K562 (cell line): Measurements from ENCODE around the gene TF. TPM values are rescaled to one million over a fixed set of nuclear protein-coding genes. Genes with fewer than 3 reads are reported as not detected.

Experiments
- BMI1 ChIP-seq: fragments of 150-350 bp; IDR thresholded peaks from 2 replicates; pipeline ENCODE4 v1.6.1; 2014; ENCODE audit warnings: low read length
- CEBPB ChIP-seq: fragments of 450-650 bp; IDR thresholded peaks from 2 replicates; pipeline ENCODE4 v1.6.1; 2016; ENCODE audit warnings: missing genetic modification characterization, missing compliant biosample characterization
- CREB3L1 ChIP-seq: fragments of 450-650 bp; IDR thresholded peaks from 2 replicates; pipeline ENCODE4 v1.6.1; 2014; ENCODE audit warnings: low read depth, mild to moderate bottlenecking, moderate library complexity, borderline replicate concordance
- CTBP1 ChIP-seq: fragments of 450-650 bp; IDR thresholded peaks from 2 replicates; pipeline ENCODE4 v1.6.1; 2016; ENCODE audit warnings: borderline replicate concordance
- DACH1 ChIP-seq: fragments of 450-650 bp; IDR thresholded peaks from 2 replicates; pipeline ENCODE4 v1.6.1; 2018; ENCODE audit not compliant: partially characterized antibody
- DDX20 ChIP-seq: fragments of 450-650 bp; IDR thresholded peaks from 2 replicates; pipeline ENCODE4 v1.6.1; 2016; ENCODE audit warnings: missing genetic modification characterization, low read depth, mild to moderate bottlenecking, missing compliant biosample characterization, moderate library complexity
- ESRRA ChIP-seq: fragments of 450-650 bp; IDR thresholded peaks from 2 replicates; pipeline ENCODE4 v1.6.1; 2014; ENCODE audit warnings: low read depth, mild to moderate bottlenecking, moderate library complexity, borderline replicate concordance
- HDAC3 ChIP-seq: fragments of 450-650 bp; IDR thresholded peaks from 2 replicates; pipeline ENCODE4 v1.6.1; 2018; ENCODE audit warnings: borderline replicate concordance, mild to moderate bottlenecking, moderate library complexity; ENCODE audit not compliant: partially characterized antibody
- HDAC6 ChIP-seq: IDR thresholded peaks from 2 replicates; pipeline ENCODE4 v1.6.1; 2012; ENCODE audit warnings: low read depth, mild to moderate bottlenecking, control low read depth, inconsistent platforms, low read length, moderate library complexity
- ID3 ChIP-seq, 2 experiments: fragments of 250-450 bp in 1 of 2; fragments of 450-650 bp in 1 of 2; sonication (Bioruptor Pico) in 1 of 2; IDR thresholded peaks; 2 replicates each; pipeline versions ENCODE4 v1.6.1 to v1.8.0; 2016 to 2021; ENCODE audit warnings: mild to moderate bottlenecking in 2 of 2, moderate library complexity in 2 of 2, missing compliant biosample characterization in 1 of 2, missing genetic modification characterization in 1 of 2
- JUND ChIP-seq, 2 experiments: IDR thresholded peaks; 2 replicates in 1 of 2; 3 replicates in 1 of 2; pipeline ENCODE4 v1.6.1; 2011; ENCODE audit warnings: borderline replicate concordance in 2 of 2, low read depth in 2 of 2, low read length in 2 of 2, improper control_type of control experiment in 1 of 2, missing biosample characterization in 1 of 2, missing genetic modification characterization in 1 of 2, missing genetic modification reagents in 1 of 2
- MAX ChIP-seq: sonication (generic); formaldehyde crosslinking; IDR thresholded peaks from 2 replicates; pipeline ENCODE4 v1.9.0; 2022; ENCODE audit warnings: mild to moderate bottlenecking, missing genetic modification reagents
- MEIS2 ChIP-seq: fragments of 450-650 bp; IDR thresholded peaks from 2 replicates; pipeline ENCODE4 v1.6.1; 2014; ENCODE audit warnings: mild to moderate bottlenecking; ENCODE audit not compliant: partially characterized antibody
- NBN ChIP-seq: fragments of 450-650 bp; IDR thresholded peaks from 2 replicates; pipeline ENCODE4 v1.6.1; 2016; ENCODE audit warnings: low read depth, mild to moderate bottlenecking
- NCOA4 ChIP-seq: fragments of 450-650 bp; IDR thresholded peaks from 2 replicates; pipeline ENCODE4 v1.6.1; 2018; ENCODE audit warnings: mild to moderate bottlenecking; ENCODE audit not compliant: partially characterized antibody
- NRF1 ChIP-seq, 2 experiments: fragments of 450-650 bp; IDR thresholded peaks in 1 of 2; conservative IDR thresholded peaks in 1 of 2; 2 replicates each; pipeline ENCODE4 v1.6.1; 2014; ENCODE audit warnings: mild to moderate bottlenecking in 2 of 2
- PRDM10 ChIP-seq: fragments of 450-650 bp; IDR thresholded peaks from 2 replicates; pipeline ENCODE4 v1.6.1; 2018; ENCODE audit not compliant: partially characterized antibody
- PTRF ChIP-seq: fragments of 450-650 bp; IDR thresholded peaks from 2 replicates; pipeline ENCODE4 v1.6.1; 2016; ENCODE audit warnings: mild to moderate bottlenecking, missing genetic modification characterization, missing compliant biosample characterization
- STAT5A ChIP-seq: IDR thresholded peaks from 2 replicates; pipeline ENCODE4 v1.6.1; 2012; ENCODE audit warnings: low read length, inconsistent platforms, borderline replicate concordance
- TCF3 ChIP-seq: sonication (generic); formaldehyde crosslinking; IDR thresholded peaks from 2 replicates; pipeline ENCODE4 v1.4.0; 2020; ENCODE audit warnings: mild to moderate bottlenecking, missing genetic modification reagents
- ZNF253 ChIP-seq: fragments of 250-450 bp; sonication (Bioruptor Pico); conservative IDR thresholded peaks from 2 replicates; pipeline ENCODE4 v1.6.1; 2021; ENCODE audit warnings: mild to moderate bottlenecking
- ZNF384 ChIP-seq: IDR thresholded peaks from 2 replicates; pipeline ENCODE4 v1.6.1; 2012; ENCODE audit warnings: low read depth, low read length, improper control_type of control experiment
- polyA plus RNA-seq, 8 experiments: library from polyadenylated mRNA; depleted of rRNA in 4 of 8; stranded (reverse) in 5 of 8; unstranded in 3 of 8; fragments of >200 nt; fragmentation: Nextera tagmentation in 2 of 8; fragmentation: Illumina TruSeq in 1 of 8; extraction: Ambion mirVana in 2 of 8; extraction: Trizol in 1 of 8; gene quantifications; 2 replicates each; pipeline versions ENCODE4 v1.2.1 to v1.2.3, GENCODE V29; 2011 to 2014; ENCODE audit warnings: inconsistent platforms in 1 of 8, missing spikeins in 1 of 8
- total RNA-seq, 7 experiments: library from RNA; depleted of rRNA in 6 of 7; stranded (reverse); fragments of >200 nt in 6 of 7; fragmentation: Illumina TruSeq in 2 of 7; extraction: Trizol in 2 of 7; gene quantifications; 2 replicates each; pipeline versions ENCODE4 v1.2.1 to v1.2.3, GENCODE V29; 2011 to 2021; ENCODE audit warnings: low replicate concordance in 1 of 7

The TF gene
- total and polyA plus RNA-seq, 9 of the 15 experiments (the other 6 are each of a cell fraction or from before 2014, with no cell fraction given), result 0.09 to 9.2 (median 3.1) TPM

GRCh38 chr3:133747907-133748639, 1.9 kb downstream of the TF start (continued):
- peak; percentile 98 for TF ChIP-seq PRDM10
- TF ChIP-seq CREB3L1, result 0 out of 2 replicates have a peak, but pooled peaks have one; percentile 24
- TF ChIP-seq ZNF253 (CRISPR knock-in tag), result no peak
- no peak for TF ChIP-seq HDAC6
- no peak for TF ChIP-seq NCOA4
- peak; percentile 90 for TF ChIP-seq CTBP1
- peak; percentile 79 for TF ChIP-seq CEBPB
- TF ChIP-seq NRF1 (conservative IDR thresholded peaks at IDR 0.05 in 1 of 2, IDR thresholded peaks at IDR 0.05 in 1 of 2), result no peak
- TF ChIP-seq MAX, result peak; percentile 55
- no peak for TF ChIP-seq PTRF (tag)
- TF ChIP-seq BMI1, result no peak
- TF ChIP-seq TCF3 (CRISPR knock-in tag), result peak; percentile 94
- peak; percentile 42 for TF ChIP-seq DACH1
- 0 out of 2 replicates have a peak, but pooled peaks have one; percentile 11 for TF ChIP-seq ESRRA
- peak; percentile 65; the same call in 1 of the 2 replicates for TF ChIP-seq STAT5A
- peak; percentile 52 for TF ChIP-seq HDAC3
- TF ChIP-seq NBN, result no peak; the same call in 1 of the 2 replicates
- no peak for TF ChIP-seq DDX20 (tag)
- peak; percentile 37 for TF ChIP-seq MEIS2
- TF ChIP-seq ID3 (CRISPR knock-in tag; IDR thresholded peaks at IDR 0.05), result no peak
- 0 out of 2 replicates have a peak, but pooled peaks have one; percentile 50 for TF ChIP-seq ID3 (tag; IDR thresholded peaks at IDR 0.05)
- TF ChIP-seq ZNF384, result no peak
- peak; percentile 41; the same call in 1 of the 2 replicates for TF ChIP-seq JUND (IDR thresholded peaks at IDR 0.05; ENCODE audit: borderline replicate concordance, low read depth, low read length)
- TF ChIP-seq JUND (tag; IDR thresholded peaks at IDR 0.05; ENCODE audit: borderline replicate concordance, low read depth, low read length), result no peak; the same call in 2 of the 3 replicates
